D721Med (cell line): Measurements from ENCODE around the gene PPP1R9B.
A peak's percentile ranks its signal among the peaks of the same experiment; 100 is the strongest.

Source experiments
- DNase-seq: peaks from one replicate; pipeline ENCODE4 v3.0.0; 2011; ENCODE audit warnings: low spot score; ENCODE audit not compliant: insufficient read length
- FAIRE-seq: peaks from 2 replicates; lab custom pipeline; 2011; peaks lifted over from hg19 to GRCh38; lab: Jason Lieb, UNC
- CTCF ChIP-seq: IDR thresholded peaks from 2 replicates; pipeline ENCODE4 v1.5.1; 2012; ENCODE audit warnings: mild to moderate bottlenecking, control low read depth; ENCODE audit not compliant: insufficient read depth; ENCODE audit errors: missing control alignments

PPP1R9B gene

GRCh38 chr17:50153650-50154575 is 3.4 kb upstream of the PPP1R9B start:
- DNase-seq (no peak), FAIRE-seq (no peak)
- TF ChIP-seq CTCF: no peak

- FAIRE-seq: no peak
- no peak for TF ChIP-seq CTCF
- DNase-seq: no peak
Measured at GRCh38 chr17:50152736-50153135, 2.3 kb upstream of the PPP1R9B start.

- DNase-seq (peak; percentile 83), FAIRE-seq (no peak)
- no peak for TF ChIP-seq CTCF
Measured at GRCh38 chr17:50151937-50152547, 1.6 kb upstream of the PPP1R9B start.

GRCh38 chr17:50151041-50151936 is 812 bp upstream of the PPP1R9B start:
- peak; percentile 26 for TF ChIP-seq CTCF
- peak; percentile 95 for DNase-seq
- no peak for FAIRE-seq

- FAIRE-seq (no peak), DNase-seq (no peak)
- TF ChIP-seq CTCF: no peak
Measured at GRCh38 chr17:50149417-50150353, 792 bp downstream of the PPP1R9B start.

- no peak for FAIRE-seq
- no peak for DNase-seq
Measured at GRCh38 chr17:50149091-50149416, 1.4 kb downstream of the PPP1R9B start.

More at GRCh38 chr17:50149091-50149416, 1.4 kb downstream of the PPP1R9B start:
- TF ChIP-seq CTCF: no peak
